Panc1 (cell line): ENCODE results near the gene DUSP10. TPM values are rescaled to one million over a fixed set of nuclear protein-coding genes. Genes with fewer than 3 reads are reported as not detected.

ENCODE experiments used
- ATAC-seq: fragments of 200-7000 bp; cut with Tn5 transposase; 2 replicates; pipeline ENCODE4 v1.9.1; 2020; ENCODE audit warnings: mild to moderate bottlenecking, moderate library complexity
- BruUV-seq: library from RNA; stranded (reverse); fragments of 400-500 nt; replicated peaks from 2 replicates; lab custom pipeline; 2021; lab: Mats Ljungman, UMichigan
- CTCF ChIA-PET: fragments of 300-600 bp; sonication (Branson Sonifier 250); formaldehyde crosslinking; loops from one replicate; lab custom pipeline; 2022; ENCODE audit warnings: antibody characterized with exemption; lab: Charles Lee
- POLR2A ChIA-PET: fragments of 300-600 bp; sonication (Branson Sonifier 250); formaldehyde crosslinking; loops from one replicate; lab custom pipeline; 2022; ENCODE audit warnings: antibody characterized with exemption; lab: Charles Lee
- DNase-seq: peaks from one replicate; pipeline ENCODE4 v3.0.0-alpha.2; 2010; ENCODE audit warnings: low read depth, low spot score
- H3K27ac ChIP-seq: 2 replicates; pipeline ENCODE4 v1.5.1; 2011; ENCODE audit warnings: mild to moderate bottlenecking, low read length, inconsistent platforms
- H3K27me3 ChIP-seq: fragments of 200-500 bp; sonication (Bioruptor generic); 2 replicates; pipeline ENCODE4 v1.6.0; 2014; ENCODE audit warnings: low read length, inconsistent platforms; ENCODE audit not compliant: control insufficient read depth, insufficient read depth
- H3K36me3 ChIP-seq: fragments of 200-500 bp; sonication (Bioruptor generic); 2 replicates; pipeline ENCODE4 v1.5.1; 2014; ENCODE audit warnings: inconsistent platforms, mild to moderate bottlenecking, low read length, moderate library complexity; ENCODE audit not compliant: control insufficient read depth, insufficient read depth
- H3K4me1 ChIP-seq: 2 replicates; pipeline ENCODE4 v1.5.1; 2011; ENCODE audit warnings: inconsistent platforms, mild to moderate bottlenecking, low read length, moderate library complexity; ENCODE audit not compliant: control insufficient read depth, insufficient read depth
- H3K4me3 ChIP-seq, 2 experiments: 2 replicates each; pipeline ENCODE4 v1.5.1; 2011 to 2012; ENCODE audit warnings: low read depth in 2 of 2, low read length in 2 of 2, mild to moderate bottlenecking in 2 of 2, inconsistent platforms in 1 of 2, moderate library complexity in 1 of 2
- H3K9me3 ChIP-seq: fragments of 200-500 bp; sonication (Bioruptor generic); 2 replicates; pipeline ENCODE4 v1.5.1; 2014; ENCODE audit warnings: low read depth, mild to moderate bottlenecking, inconsistent platforms, low read length, moderate library complexity; ENCODE audit not compliant: control insufficient read depth, insufficient read depth
- POLR2AphosphoS5 ChIP-seq: IDR thresholded peaks from 2 replicates; pipeline ENCODE4 v1.6.1; 2012; ENCODE audit warnings: mild to moderate bottlenecking, low read depth, low read length, moderate library complexity
- SIN3A ChIP-seq: IDR thresholded peaks from 2 replicates; pipeline ENCODE4 v1.6.1; 2012; ENCODE audit warnings: low read depth, mild to moderate bottlenecking, low read length, moderate library complexity, borderline replicate concordance; ENCODE audit not compliant: insufficient read depth
- TCF7L2 ChIP-seq: IDR thresholded peaks from 2 replicates; pipeline ENCODE4 v1.6.1; 2011; ENCODE audit warnings: mild to moderate bottlenecking, low read depth, low read length, inconsistent platforms
- in situ Hi-C: cut with HindIII; loops from 2 replicates; pipeline ENCODE4 v1.10.0; 2016; ENCODE audit warnings: low sequenced_read_pairs, low pct_unique_long_range_greater_than_20kb
- intact Hi-C: fragments of 100-400 bp; cut with micrococcal nuclease; formaldehyde crosslinking; loops from one replicate; pipeline ENCODE4 v1.10.0; 2022; ENCODE audit not compliant: unreplicated experiment
- total RNA-seq: library from RNA; stranded (reverse); gene quantifications from one replicate; pipeline ENCODE4 v1.2.1, GENCODE V29; 2021; ENCODE audit not compliant: unreplicated experiment
- TF ChIP-seq, protein P1 (sequence below): fragments of 450-650 bp; IDR thresholded peaks from 2 replicates; pipeline ENCODE4 v1.5.1; 2017; ENCODE audit warnings: mild to moderate bottlenecking
- TF ChIP-seq, protein P2 (sequence below), 2 experiments: IDR thresholded peaks; 2 replicates each; pipeline ENCODE4 v1.6.1; 2011 to 2012; ENCODE audit warnings: low read depth in 2 of 2, control low read depth in 1 of 2, low read length in 1 of 2, mild to moderate bottlenecking in 1 of 2, moderate library complexity in 1 of 2; ENCODE audit not compliant: insufficient read depth in 1 of 2

The DUSP10 gene
- total RNA-seq, 1 experiment from 2014 or later: 1.4 TPM

DNA sequence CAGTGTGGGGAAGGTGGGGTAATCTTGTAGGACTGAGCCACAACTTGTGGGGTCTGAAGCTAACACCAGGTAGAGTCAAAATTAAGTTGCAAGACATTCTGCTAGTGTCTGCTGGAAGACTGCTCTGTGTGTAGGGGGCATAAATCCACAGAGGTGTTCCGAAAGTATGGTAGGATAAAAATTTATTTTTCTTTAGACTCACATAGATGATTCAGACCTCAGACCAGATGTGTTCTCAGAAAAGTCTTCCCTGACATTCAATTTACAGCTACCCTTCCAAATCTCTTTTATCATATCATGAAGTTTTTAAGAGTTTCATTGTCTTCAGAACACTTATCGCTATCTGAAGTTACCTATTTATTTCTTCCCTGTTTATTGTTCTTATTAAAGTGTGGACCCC lies 21.3 kb downstream of the DUSP10 start:
- no peak overlapping the region for H3K4me3 ChIP-seq
- no peak for TF ChIP-seq SIN3A
- TF ChIP-seq, protein P1, sequence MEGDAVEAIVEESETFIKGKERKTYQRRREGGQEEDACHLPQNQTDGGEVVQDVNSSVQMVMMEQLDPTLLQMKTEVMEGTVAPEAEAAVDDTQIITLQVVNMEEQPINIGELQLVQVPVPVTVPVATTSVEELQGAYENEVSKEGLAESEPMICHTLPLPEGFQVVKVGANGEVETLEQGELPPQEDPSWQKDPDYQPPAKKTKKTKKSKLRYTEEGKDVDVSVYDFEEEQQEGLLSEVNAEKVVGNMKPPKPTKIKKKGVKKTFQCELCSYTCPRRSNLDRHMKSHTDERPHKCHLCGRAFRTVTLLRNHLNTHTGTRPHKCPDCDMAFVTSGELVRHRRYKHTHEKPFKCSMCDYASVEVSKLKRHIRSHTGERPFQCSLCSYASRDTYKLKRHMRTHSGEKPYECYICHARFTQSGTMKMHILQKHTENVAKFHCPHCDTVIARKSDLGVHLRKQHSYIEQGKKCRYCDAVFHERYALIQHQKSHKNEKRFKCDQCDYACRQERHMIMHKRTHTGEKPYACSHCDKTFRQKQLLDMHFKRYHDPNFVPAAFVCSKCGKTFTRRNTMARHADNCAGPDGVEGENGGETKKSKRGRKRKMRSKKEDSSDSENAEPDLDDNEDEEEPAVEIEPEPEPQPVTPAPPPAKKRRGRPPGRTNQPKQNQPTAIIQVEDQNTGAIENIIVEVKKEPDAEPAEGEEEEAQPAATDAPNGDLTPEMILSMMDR: no peak
- H3K27me3 ChIP-seq: no peaks in the 10 kb centered on the region
- no peaks in the 10 kb centered on the region for H3K9me3 ChIP-seq
- ATAC-seq (no peak), DNase-seq (no peak)
- ChIA-PET CTCF (no interaction called here), POLR2A (no interaction called here)
- H3K4me1 ChIP-seq: no peaks in the 10 kb centered on the region
- H3K36me3 ChIP-seq: no peaks in the 10 kb centered on the region
- intact Hi-C loops (no loop called here), in situ Hi-C loops (no loop called here)
- no TSS peak for BruUV-seq
- no peak overlapping the region for H3K27ac ChIP-seq

DNA sequence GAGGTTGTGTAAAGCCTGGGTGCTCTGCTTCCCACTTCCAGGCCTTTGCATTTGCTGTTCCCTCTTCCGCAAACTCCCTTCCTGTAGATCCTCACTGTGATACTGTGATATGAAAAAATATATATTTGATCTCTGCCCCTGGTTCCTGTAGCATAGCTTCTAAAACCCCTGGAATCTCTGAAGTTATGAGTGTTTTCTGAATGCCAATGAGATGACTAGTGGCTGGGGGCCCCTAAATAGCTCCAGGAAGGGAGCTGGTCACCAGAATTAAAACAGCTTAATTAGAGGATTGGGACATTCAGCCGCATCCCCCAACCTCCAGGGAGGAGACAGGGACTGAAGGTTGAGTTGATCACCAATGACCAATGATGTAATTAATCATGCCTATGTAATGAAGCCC lies 21.9 kb downstream of the DUSP10 start:
- POLR2A ChIA-PET: no interaction called here
- DNase-seq (no peak), ATAC-seq (no peak)
- Histone ChIP-seq H3K4me3 (no peak overlapping the region), H3K36me3 (no peaks in the 10 kb centered on the region), H3K27ac (no peak overlapping the region), H3K4me1 (no peaks in the 10 kb centered on the region), H3K9me3 (no peaks in the 10 kb centered on the region), H3K27me3 (no peaks in the 10 kb centered on the region)
- no TSS peak for BruUV-seq
- no peak for TF ChIP-seq SIN3A
- intact Hi-C loops: no loop called here
- CTCF ChIA-PET: no interaction called here
- in situ Hi-C loops: no loop called here

DNA sequence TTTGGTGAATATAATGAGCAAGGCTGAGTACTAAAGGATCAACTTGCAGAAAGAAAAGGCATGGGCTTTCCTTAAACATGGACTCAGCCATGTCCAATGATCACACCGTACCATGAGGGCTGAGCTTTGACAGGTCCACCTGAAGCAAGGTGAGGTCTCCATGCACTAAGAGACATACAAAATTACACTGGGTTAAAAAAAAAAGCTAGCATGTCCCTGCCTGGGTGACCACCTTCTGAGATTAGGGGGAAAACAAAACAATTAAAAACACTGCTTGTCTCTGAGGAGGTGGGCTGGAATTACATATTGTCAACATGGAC lies 22.7 kb downstream of the DUSP10 start:
- Histone ChIP-seq H3K4me3 (no peak overlapping the region), H3K27ac (no peak overlapping the region), H3K4me1 (no peaks in the 10 kb centered on the region), H3K36me3 (no peaks in the 10 kb centered on the region), H3K9me3 (no peaks in the 10 kb centered on the region), H3K27me3 (no peaks in the 10 kb centered on the region)
- POLR2A ChIA-PET: no interaction called here
- CTCF ChIA-PET: no interaction called here
- in situ Hi-C loops (no loop called here), intact Hi-C loops (no loop called here)
- DNase-seq: no peak
- TF ChIP-seq POLR2AphosphoS5 (no peak), TCF7L2 (no peak), SIN3A (no peak)
- TF ChIP-seq, protein P1: no peak
- TF ChIP-seq, protein P2, sequence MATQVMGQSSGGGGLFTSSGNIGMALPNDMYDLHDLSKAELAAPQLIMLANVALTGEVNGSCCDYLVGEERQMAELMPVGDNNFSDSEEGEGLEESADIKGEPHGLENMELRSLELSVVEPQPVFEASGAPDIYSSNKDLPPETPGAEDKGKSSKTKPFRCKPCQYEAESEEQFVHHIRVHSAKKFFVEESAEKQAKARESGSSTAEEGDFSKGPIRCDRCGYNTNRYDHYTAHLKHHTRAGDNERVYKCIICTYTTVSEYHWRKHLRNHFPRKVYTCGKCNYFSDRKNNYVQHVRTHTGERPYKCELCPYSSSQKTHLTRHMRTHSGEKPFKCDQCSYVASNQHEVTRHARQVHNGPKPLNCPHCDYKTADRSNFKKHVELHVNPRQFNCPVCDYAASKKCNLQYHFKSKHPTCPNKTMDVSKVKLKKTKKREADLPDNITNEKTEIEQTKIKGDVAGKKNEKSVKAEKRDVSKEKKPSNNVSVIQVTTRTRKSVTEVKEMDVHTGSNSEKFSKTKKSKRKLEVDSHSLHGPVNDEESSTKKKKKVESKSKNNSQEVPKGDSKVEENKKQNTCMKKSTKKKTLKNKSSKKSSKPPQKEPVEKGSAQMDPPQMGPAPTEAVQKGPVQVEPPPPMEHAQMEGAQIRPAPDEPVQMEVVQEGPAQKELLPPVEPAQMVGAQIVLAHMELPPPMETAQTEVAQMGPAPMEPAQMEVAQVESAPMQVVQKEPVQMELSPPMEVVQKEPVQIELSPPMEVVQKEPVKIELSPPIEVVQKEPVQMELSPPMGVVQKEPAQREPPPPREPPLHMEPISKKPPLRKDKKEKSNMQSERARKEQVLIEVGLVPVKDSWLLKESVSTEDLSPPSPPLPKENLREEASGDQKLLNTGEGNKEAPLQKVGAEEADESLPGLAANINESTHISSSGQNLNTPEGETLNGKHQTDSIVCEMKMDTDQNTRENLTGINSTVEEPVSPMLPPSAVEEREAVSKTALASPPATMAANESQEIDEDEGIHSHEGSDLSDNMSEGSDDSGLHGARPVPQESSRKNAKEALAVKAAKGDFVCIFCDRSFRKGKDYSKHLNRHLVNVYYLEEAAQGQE (IDR thresholded peaks at IDR 0.05; ENCODE audit: insufficient read depth in 1 of 2, low read depth in 2 of 2, low read length in 1 of 2): no peak
- no TSS peak for BruUV-seq
- no peak for ATAC-seq
